Spleen (tissue), 11 donors: ENCODE data around the gene CTNNA1. TPM values are rescaled to one million over a fixed set of nuclear protein-coding genes. Genes with fewer than 3 reads are reported as not detected.

Experiments
- DNase-seq: peaks from one replicate; pipeline ENCODE4 v3.0.0-alpha.2; 2020
- H3K27ac ChIP-seq, 8 donors: fragments of 200-600 bp; sonication (generic) in 7 of 8; 1 replicate in 4 of 8; 2 replicates in 4 of 8; pipeline versions ENCODE4 v1.5.0 to v1.8.0; 2016 to 2021; ENCODE audit warnings: inconsistent platforms in 4 of 8, mild to moderate bottlenecking in 4 of 8, moderate library complexity in 1 of 8
- H3K27me3 ChIP-seq, 7 donors: fragments of 200-600 bp; sonication (generic) in 6 of 7; replicated peaks in 1 of 7; 1 replicate in 4 of 7; 2 replicates in 3 of 7; pipeline versions ENCODE4 v1.5.0 to v1.8.0; 2016 to 2021; ENCODE audit warnings: inconsistent platforms in 3 of 7, mild to moderate bottlenecking in 1 of 7
- H3K36me3 ChIP-seq, 6 donors: fragments of 200-600 bp; sonication (generic) in 5 of 6; 1 replicate in 4 of 6; 2 replicates in 2 of 6; pipeline versions ENCODE4 v1.5.0 to v1.8.0; 2016 to 2021; ENCODE audit warnings: inconsistent platforms in 2 of 6
- H3K4me1 ChIP-seq, 6 donors: fragments of 200-600 bp; sonication (generic) in 5 of 6; 1 replicate in 3 of 6; 2 replicates in 3 of 6; pipeline versions ENCODE4 v1.5.0 to v1.8.0; 2016 to 2021; ENCODE audit warnings: inconsistent platforms in 3 of 6
- H3K4me3 ChIP-seq, 8 donors: fragments of 200-600 bp; sonication (generic) in 7 of 8; 1 replicate in 4 of 8; 2 replicates in 4 of 8; pipeline versions ENCODE4 v1.5.0 to v1.8.0; 2016 to 2021; ENCODE audit warnings: inconsistent platforms in 4 of 8, mild to moderate bottlenecking in 4 of 8, moderate library complexity in 2 of 8
- H3K9me3 ChIP-seq, 8 donors: fragments of 200-600 bp; sonication (generic) in 7 of 8; 1 replicate in 4 of 8; 2 replicates in 4 of 8; pipeline versions ENCODE4 v1.5.0 to v1.8.0; 2016 to 2021; ENCODE audit warnings: inconsistent platforms in 4 of 8
- POLR2A ChIP-seq, 3 donors: fragments of 450-650 bp; IDR thresholded peaks; one replicate each; pipeline ENCODE4 v1.5.1; 2017; ENCODE audit warnings: antibody characterized with exemption in 3 of 3, mild to moderate bottlenecking in 1 of 3
- POLR2AphosphoS5 ChIP-seq, 3 donors: sonication (generic); formaldehyde crosslinking; IDR thresholded peaks; one replicate each; pipeline ENCODE4 v1.5.1; 2017; ENCODE audit warnings: antibody characterized with exemption in 3 of 3
- WGBS, 5 donors: extraction: QIAGEN DNeasy Blood & Tissue Kit in 3 of 5; methylation state at CpG; one replicate each; pipeline versions ENCODE4 v1.1.5 to v1.1.7; 2013 to 2018; 5-methylcytosine and 5-hydroxymethylcytosine counted together
- intact Hi-C: fragments of 100-400 bp; cut with DNase I; formaldehyde crosslinking; loops from one replicate; pipeline ENCODE4 v1.15.0; 2023; ENCODE audit warnings: low total_unique reads
- polyA plus RNA-seq, 3 donors: library from polyadenylated mRNA; stranded (reverse); fragments of 200-250 nt; gene quantifications; one replicate each; pipeline ENCODE4 v1.2.1, GENCODE V29; 2013
- total RNA-seq, 7 donors: library from RNA; depleted of rRNA in 3 of 7; stranded (reverse); fragments of >200 nt in 3 of 7; fragmentation: NEBNext Ultra II Directional in 4 of 7; extraction: Animal tissue kit (Norgen Biotek cat#: 25700) in 4 of 7; gene quantifications; one replicate each; pipeline versions ENCODE4 v1.1.0 to v1.2.1, GENCODE V29; 2016 to 2021
- TF ChIP-seq, protein P1 (sequence below), 11 experiments: fragments of 200-600 bp in 7 of 11; fragments of 450-650 bp in 4 of 11; sonication (generic) in 4 of 11; IDR thresholded peaks in 8 of 11; conservative IDR thresholded peaks in 3 of 11; 1 replicate in 7 of 11; 2 replicates in 4 of 11; pipeline versions ENCODE4 v1.4.0 to v1.8.0; 2016 to 2021; ENCODE audit warnings: antibody characterized with exemption in 11 of 11, inconsistent platforms in 4 of 11, mild to moderate bottlenecking in 1 of 11
- donor health status: healthy with polysubstance abuse.
- donor health status: DM: no; HTN: no; CAD: no; lungs with moderate emphysema.
- donor health status: DM: no; HTN: no; CAD: no.
- donor health status: Bipolar disorder and iron deficiency.
- donor health status: healthy.
- donor health status: DM: no; HTN: no; CAD: no.
- donor health status: DM: yes; HTN: yes; CAD: no.

CTNNA1 gene
- total and polyA plus RNA-seq, 10 donors, result 26.7 to 313 (median 186) TPM

DNA sequence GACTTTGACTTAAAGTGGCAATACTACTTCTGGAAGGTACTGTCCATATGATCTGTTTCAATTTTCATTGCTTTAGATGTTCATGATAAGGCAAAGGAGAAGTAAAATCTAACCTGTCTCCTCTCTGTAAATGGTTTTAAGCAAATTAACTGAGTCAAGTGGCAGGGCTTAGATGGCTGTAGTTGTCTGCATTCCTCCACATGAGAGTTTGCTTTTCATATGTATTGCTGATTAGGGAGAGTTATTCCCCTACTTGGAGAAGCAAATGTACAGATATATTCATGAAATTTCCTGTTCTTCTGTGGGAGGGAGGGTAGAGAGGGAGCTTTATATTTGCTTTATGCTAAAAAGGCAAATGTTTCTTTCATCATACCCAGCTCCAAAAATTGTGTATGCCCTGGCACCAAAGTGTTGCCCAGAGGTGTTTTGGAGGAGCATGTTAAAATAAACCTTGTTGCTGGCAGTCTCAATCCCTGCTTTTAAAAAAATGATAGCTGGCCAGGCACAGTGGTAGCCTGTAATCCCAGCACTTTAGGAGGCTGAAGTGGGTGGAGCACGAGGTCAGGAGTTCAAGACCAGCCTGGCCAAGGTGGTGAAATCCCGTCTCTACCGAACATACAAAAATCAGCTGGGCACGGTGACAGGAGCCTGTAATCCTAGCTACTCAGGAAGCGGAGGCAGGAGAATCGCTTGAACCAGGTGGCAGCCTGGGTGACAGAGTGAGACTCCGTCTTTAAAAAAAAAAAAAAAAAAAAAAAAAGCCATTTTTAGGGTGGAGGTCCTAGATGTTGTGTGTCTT lies 125.4 kb downstream of the CTNNA1 start:
- 75 to 92% (median 82%) methylated on average over 7 of the region's 7 CpGs for WGBS, 5 donors
- intact Hi-C loops, result no loop called here
- Histone ChIP-seq H3K27me3 (no peaks in the 10 kb centered on the region), H3K9me3 (peaks cover 0 to 4% (median 0%) of the 10 kb centered on the region in 8 donors), H3K4me3 (no peak overlapping the region), H3K36me3 (no peaks in the 10 kb centered on the region), H3K27ac (no peak overlapping the region), H3K4me1 (peaks cover 0 to 28% (median 7%) of the 10 kb centered on the region in 6 donors)
- DNase-seq, result no peak
- TF ChIP-seq POLR2AphosphoS5 (IDR thresholded peaks at IDR 0.05) (no peak), POLR2A (IDR thresholded peaks at IDR 0.05) (no peak)
- TF ChIP-seq, protein P1, sequence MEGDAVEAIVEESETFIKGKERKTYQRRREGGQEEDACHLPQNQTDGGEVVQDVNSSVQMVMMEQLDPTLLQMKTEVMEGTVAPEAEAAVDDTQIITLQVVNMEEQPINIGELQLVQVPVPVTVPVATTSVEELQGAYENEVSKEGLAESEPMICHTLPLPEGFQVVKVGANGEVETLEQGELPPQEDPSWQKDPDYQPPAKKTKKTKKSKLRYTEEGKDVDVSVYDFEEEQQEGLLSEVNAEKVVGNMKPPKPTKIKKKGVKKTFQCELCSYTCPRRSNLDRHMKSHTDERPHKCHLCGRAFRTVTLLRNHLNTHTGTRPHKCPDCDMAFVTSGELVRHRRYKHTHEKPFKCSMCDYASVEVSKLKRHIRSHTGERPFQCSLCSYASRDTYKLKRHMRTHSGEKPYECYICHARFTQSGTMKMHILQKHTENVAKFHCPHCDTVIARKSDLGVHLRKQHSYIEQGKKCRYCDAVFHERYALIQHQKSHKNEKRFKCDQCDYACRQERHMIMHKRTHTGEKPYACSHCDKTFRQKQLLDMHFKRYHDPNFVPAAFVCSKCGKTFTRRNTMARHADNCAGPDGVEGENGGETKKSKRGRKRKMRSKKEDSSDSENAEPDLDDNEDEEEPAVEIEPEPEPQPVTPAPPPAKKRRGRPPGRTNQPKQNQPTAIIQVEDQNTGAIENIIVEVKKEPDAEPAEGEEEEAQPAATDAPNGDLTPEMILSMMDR (IDR thresholded peaks at IDR 0.05 in 8 of 11, conservative IDR thresholded peaks at IDR 0.05 in 3 of 11), result no peak

DNA sequence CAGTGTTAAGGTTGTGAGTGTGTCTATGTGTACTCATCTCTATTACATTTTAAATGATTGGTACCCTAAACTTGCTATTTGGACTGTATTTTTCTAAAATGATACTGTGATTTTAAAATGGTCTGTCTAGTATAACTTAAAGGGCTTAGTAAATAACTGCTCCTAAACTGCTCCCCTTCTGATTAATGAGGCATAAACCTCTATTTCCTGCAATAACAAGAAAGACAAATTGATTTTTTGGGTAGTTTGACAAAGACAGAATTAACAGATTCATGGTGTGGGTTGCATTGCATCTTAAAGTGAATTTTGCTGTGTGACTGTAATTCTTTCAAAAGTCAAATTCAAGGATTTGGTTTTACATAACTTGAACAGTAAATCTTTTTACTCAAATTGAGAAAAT lies 130.0 kb downstream of the CTNNA1 start:
- Histone ChIP-seq H3K4me3 (no peak overlapping the region), H3K9me3 (no peaks in the 10 kb centered on the region), H3K27me3 (no peaks in the 10 kb centered on the region), H3K4me1 (peaks cover 0 to 6% (median 0%) of the 10 kb centered on the region in 6 donors), H3K27ac (no peak overlapping the region), H3K36me3 (peaks cover 0 to 25% (median 15%) of the 10 kb centered on the region in 6 donors)
- intact Hi-C loops, result no loop called here
- no peak for DNase-seq
- TF ChIP-seq, protein P1 (IDR thresholded peaks at IDR 0.05 in 8 of 11, conservative IDR thresholded peaks at IDR 0.05 in 3 of 11), result no peak
- TF ChIP-seq POLR2AphosphoS5 (IDR thresholded peaks at IDR 0.05) (no peak), POLR2A (IDR thresholded peaks at IDR 0.05) (no peak)

DNA sequence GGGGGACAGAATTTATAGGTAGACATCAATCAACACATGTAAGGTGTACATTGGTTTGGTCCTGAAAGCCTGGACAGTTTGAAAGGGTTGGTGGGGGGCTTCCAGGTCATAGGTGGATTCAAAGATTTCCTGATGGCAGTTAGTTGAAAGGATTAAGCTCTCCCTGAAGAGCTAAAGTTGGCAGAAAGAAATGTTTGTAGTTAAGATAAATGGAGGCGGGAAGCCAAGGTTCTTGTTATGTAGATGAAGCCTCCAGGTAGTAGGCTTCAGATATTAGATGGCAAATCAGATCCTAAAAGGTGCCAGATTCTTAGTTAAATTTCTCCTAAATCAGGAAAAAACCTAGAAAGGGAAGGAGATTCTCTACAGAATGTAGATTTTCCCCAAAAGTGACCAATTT lies 130.9 kb downstream of the CTNNA1 start:
- DNase-seq, result no peak
- H3K27ac ChIP-seq, result no peak overlapping the region
- 94 to 100% (median 97%) methylated on average over 1 of the region's 1 CpG for WGBS, 5 donors
- H3K4me3 ChIP-seq, result no peak overlapping the region
- H3K4me1 ChIP-seq, result no peaks in the 10 kb centered on the region
- intact Hi-C loops, result no loop called here
- H3K27me3 ChIP-seq, result no peaks in the 10 kb centered on the region
- peaks cover 0 to 2% (median under 1%) of the 10 kb centered on the region in 8 donors for H3K9me3 ChIP-seq
- no peak for TF ChIP-seq POLR2A (IDR thresholded peaks at IDR 0.05)
- TF ChIP-seq, protein P1 (IDR thresholded peaks at IDR 0.05 in 8 of 11, conservative IDR thresholded peaks at IDR 0.05 in 3 of 11), result no peak
- TF ChIP-seq POLR2AphosphoS5 (IDR thresholded peaks at IDR 0.05), result no peak
- peaks cover 0 to 34% (median 23%) of the 10 kb centered on the region in 6 donors for H3K36me3 ChIP-seq

DNA sequence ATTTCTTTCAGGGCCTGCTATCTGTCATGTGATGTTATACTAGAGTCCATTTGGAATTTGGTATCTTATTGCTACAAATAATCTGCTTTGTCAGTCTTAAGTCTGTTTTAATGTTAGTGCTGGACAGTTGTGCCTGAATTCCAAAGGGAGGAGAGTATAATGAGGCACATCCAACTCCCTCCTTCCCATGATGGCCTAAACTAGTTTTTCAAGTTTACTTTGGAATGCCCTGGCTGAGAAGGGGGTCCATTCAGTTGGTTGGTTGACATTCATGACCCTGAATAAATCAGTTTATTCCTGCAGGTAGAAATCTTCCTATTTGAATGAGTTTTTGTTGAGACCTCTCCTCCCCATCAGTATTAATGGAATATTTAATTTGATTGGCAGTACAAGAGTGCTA lies 131.3 kb downstream of the CTNNA1 start:
- Histone ChIP-seq H3K9me3 (peaks cover 0 to 6% (median 2%) of the 10 kb centered on the region in 8 donors), H3K4me3 (no peak overlapping the region), H3K27me3 (no peaks in the 10 kb centered on the region), H3K4me1 (no peaks in the 10 kb centered on the region), H3K36me3 (peaks cover 1 to 38% (median 27%) of the 10 kb centered on the region in 6 donors), H3K27ac (no peak overlapping the region)
- no peak for DNase-seq
- intact Hi-C loops, result no loop called here
- TF ChIP-seq POLR2AphosphoS5 (IDR thresholded peaks at IDR 0.05), result no peak
- TF ChIP-seq, protein P1 (IDR thresholded peaks at IDR 0.05 in 8 of 11, conservative IDR thresholded peaks at IDR 0.05 in 3 of 11), result no peak
- TF ChIP-seq POLR2A (IDR thresholded peaks at IDR 0.05), result no peak
